K562 (cell line): ENCODE data around the gene MAPK1IP1L. TPM values are rescaled to one million over a fixed set of nuclear protein-coding genes. Genes with fewer than 3 reads are reported as not detected.
A peak's percentile ranks its signal among the peaks of the same experiment; 100 is the strongest.

ENCODE experiments used
- KLF16 ChIP-seq: IDR thresholded peaks from 2 replicates; pipeline ENCODE4 v1.6.1; 2016; ENCODE audit warnings: antibody characterized with exemption
- NEUROD1 ChIP-seq: fragments of 150-350 bp; IDR thresholded peaks from 2 replicates; pipeline ENCODE4 v1.6.1; 2014; ENCODE audit warnings: borderline replicate concordance, low read length, low read depth; ENCODE audit not compliant: partially characterized antibody
- SUPT5H ChIP-seq: fragments of 450-650 bp; IDR thresholded peaks from 2 replicates; pipeline ENCODE4 v1.6.1; 2016
- TGIF2 ChIP-seq: sonication (generic); formaldehyde crosslinking; IDR thresholded peaks from 2 replicates; pipeline ENCODE4 v1.8.1; 2022; ENCODE audit warnings: mild to moderate bottlenecking, missing genetic modification reagents, moderate library complexity
- ZFX ChIP-seq: sonication (generic); formaldehyde crosslinking; IDR thresholded peaks from 2 replicates; pipeline ENCODE4 v1.8.0; 2022; ENCODE audit warnings: mild to moderate bottlenecking, missing genetic modification reagents, moderate library complexity
- ZNF586 ChIP-seq: fragments of 450-650 bp; formaldehyde crosslinking; conservative IDR thresholded peaks from 2 replicates; pipeline ENCODE4 v1.4.0; 2020; ENCODE audit warnings: mild to moderate bottlenecking, moderate library complexity
- polyA plus RNA-seq, 8 experiments: library from polyadenylated mRNA; depleted of rRNA in 4 of 8; stranded (reverse) in 5 of 8; unstranded in 3 of 8; fragments of >200 nt; fragmentation: Nextera tagmentation in 2 of 8; fragmentation: Illumina TruSeq in 1 of 8; extraction: Ambion mirVana in 2 of 8; extraction: Trizol in 1 of 8; gene quantifications; 2 replicates each; pipeline versions ENCODE4 v1.2.1 to v1.2.3, GENCODE V29; 2011 to 2014; ENCODE audit warnings: inconsistent platforms in 1 of 8, missing spikeins in 1 of 8
- total RNA-seq, 7 experiments: library from RNA; depleted of rRNA in 6 of 7; stranded (reverse); fragments of >200 nt in 6 of 7; fragmentation: Illumina TruSeq in 2 of 7; extraction: Trizol in 2 of 7; gene quantifications; 2 replicates each; pipeline versions ENCODE4 v1.2.1 to v1.2.3, GENCODE V29; 2011 to 2021; ENCODE audit warnings: low replicate concordance in 1 of 7
- TF ChIP-seq, protein P1 (sequence below), 2 experiments: fragments of 450-650 bp; formaldehyde crosslinking in 1 of 2; IDR thresholded peaks; 2 replicates each; pipeline versions ENCODE4 v1.4.0 to v1.6.1; 2014 to 2020; ENCODE audit warnings: mild to moderate bottlenecking in 2 of 2, borderline replicate concordance in 1 of 2, low read depth in 1 of 2
- TF ChIP-seq, protein P2 (sequence below), 2 experiments: fragments of 450-650 bp; conservative IDR thresholded peaks; 2 replicates each; pipeline ENCODE4 v1.6.1; 2017; ENCODE audit warnings: mild to moderate bottlenecking in 2 of 2, moderate library complexity in 2 of 2
- TF ChIP-seq, protein P3 (sequence below): fragments of 450-650 bp; IDR thresholded peaks from 2 replicates; pipeline ENCODE4 v1.6.1; 2014; ENCODE audit warnings: low read depth, mild to moderate bottlenecking, moderate library complexity, borderline replicate concordance
- TF ChIP-seq, protein P4 (sequence below): fragments of 250-450 bp; sonication (Bioruptor Pico); IDR thresholded peaks from 2 replicates; pipeline ENCODE4 v1.5.0; 2020; ENCODE audit warnings: mild to moderate bottlenecking
- TF ChIP-seq, protein P5 (sequence below): fragments of 250-450 bp; sonication (Bioruptor Pico); IDR thresholded peaks from 2 replicates; pipeline ENCODE4 v1.4.0; 2020; ENCODE audit warnings: borderline replicate concordance

Gene MAPK1IP1L
- total and polyA plus RNA-seq, 9 of the 15 experiments (the other 6 are each of a cell fraction or from before 2014, with no cell fraction given): 32.7 to 99.4 (median 49.8) TPM

DNA sequence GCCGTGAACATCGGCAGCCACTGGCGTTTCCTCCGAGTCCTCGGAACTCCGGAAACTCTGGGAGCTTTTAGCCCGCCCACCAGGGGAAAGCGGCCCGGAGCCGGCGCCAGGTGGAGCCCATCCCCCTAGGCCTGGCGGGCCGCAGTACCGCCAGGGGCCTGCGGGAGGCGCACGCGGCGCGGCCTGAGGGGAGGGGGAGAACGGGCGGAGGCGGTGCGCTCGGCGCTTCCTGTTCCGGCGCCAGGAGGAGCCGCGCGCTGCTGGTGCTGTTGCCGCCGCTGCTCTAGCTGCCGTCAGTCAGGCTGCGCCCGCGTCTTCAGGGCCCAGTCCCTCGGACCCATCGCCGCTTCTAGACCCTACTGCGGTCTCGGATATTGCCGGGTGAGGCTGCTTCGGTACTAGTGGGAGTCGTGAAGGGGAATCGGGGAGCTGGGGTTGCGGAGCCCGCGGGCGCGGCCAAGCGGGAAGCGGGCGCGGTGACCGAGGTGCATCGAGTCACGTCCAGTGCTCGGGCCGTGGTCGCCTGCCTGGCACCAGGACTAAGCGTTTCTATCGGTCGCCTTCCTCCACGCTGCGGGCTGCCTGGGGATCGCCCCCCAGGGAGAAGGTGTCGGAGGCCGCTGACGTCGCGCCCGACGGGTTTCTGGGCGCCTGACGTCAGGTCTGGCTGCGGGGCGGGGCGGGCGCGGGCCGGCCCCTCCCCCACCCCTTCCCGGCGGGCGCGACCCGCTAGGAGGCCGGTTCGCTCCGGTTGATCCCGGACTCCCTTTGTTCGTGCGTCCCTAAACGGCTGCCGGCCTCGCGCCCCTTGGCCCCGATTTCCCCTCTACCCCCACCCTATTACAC is at the start of gene MAPK1IP1L (continued):
- TF ChIP-seq, protein P1, sequence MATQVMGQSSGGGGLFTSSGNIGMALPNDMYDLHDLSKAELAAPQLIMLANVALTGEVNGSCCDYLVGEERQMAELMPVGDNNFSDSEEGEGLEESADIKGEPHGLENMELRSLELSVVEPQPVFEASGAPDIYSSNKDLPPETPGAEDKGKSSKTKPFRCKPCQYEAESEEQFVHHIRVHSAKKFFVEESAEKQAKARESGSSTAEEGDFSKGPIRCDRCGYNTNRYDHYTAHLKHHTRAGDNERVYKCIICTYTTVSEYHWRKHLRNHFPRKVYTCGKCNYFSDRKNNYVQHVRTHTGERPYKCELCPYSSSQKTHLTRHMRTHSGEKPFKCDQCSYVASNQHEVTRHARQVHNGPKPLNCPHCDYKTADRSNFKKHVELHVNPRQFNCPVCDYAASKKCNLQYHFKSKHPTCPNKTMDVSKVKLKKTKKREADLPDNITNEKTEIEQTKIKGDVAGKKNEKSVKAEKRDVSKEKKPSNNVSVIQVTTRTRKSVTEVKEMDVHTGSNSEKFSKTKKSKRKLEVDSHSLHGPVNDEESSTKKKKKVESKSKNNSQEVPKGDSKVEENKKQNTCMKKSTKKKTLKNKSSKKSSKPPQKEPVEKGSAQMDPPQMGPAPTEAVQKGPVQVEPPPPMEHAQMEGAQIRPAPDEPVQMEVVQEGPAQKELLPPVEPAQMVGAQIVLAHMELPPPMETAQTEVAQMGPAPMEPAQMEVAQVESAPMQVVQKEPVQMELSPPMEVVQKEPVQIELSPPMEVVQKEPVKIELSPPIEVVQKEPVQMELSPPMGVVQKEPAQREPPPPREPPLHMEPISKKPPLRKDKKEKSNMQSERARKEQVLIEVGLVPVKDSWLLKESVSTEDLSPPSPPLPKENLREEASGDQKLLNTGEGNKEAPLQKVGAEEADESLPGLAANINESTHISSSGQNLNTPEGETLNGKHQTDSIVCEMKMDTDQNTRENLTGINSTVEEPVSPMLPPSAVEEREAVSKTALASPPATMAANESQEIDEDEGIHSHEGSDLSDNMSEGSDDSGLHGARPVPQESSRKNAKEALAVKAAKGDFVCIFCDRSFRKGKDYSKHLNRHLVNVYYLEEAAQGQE (IDR thresholded peaks at IDR 0.05; ENCODE audit: borderline replicate concordance): peak; percentile 98
- TF ChIP-seq, protein P1 (CRISPR knock-in tag; IDR thresholded peaks at IDR 0.05; ENCODE audit: low read depth): no peak
- TF ChIP-seq SUPT5H: peak; percentile 97
- TF ChIP-seq ZNF586 (CRISPR knock-in tag): no peak
- TF ChIP-seq, protein P2, sequence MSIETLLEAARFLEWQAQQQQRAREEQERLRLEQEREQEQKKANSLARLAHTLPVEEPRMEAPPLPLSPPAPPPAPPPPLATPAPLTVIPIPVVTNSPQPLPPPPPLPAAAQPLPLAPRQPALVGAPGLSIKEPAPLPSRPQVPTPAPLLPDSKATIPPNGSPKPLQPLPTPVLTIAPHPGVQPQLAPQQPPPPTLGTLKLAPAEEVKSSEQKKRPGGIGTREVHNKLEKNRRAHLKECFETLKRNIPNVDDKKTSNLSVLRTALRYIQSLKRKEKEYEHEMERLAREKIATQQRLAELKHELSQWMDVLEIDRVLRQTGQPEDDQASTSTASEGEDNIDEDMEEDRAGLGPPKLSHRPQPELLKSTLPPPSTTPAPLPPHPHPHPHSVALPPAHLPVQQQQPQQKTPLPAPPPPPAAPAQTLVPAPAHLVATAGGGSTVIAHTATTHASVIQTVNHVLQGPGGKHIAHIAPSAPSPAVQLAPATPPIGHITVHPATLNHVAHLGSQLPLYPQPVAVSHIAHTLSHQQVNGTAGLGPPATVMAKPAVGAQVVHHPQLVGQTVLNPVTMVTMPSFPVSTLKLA (conservative IDR thresholded peaks at IDR 0.05): peak; percentile 52 to 81; a peak in 3 of 4 replicates
- TF ChIP-seq, protein P3, sequence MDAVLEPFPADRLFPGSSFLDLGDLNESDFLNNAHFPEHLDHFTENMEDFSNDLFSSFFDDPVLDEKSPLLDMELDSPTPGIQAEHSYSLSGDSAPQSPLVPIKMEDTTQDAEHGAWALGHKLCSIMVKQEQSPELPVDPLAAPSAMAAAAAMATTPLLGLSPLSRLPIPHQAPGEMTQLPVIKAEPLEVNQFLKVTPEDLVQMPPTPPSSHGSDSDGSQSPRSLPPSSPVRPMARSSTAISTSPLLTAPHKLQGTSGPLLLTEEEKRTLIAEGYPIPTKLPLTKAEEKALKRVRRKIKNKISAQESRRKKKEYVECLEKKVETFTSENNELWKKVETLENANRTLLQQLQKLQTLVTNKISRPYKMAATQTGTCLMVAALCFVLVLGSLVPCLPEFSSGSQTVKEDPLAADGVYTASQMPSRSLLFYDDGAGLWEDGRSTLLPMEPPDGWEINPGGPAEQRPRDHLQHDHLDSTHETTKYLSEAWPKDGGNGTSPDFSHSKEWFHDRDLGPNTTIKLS: peak; percentile 71; the same call in 1 of the 2 replicates
- TF ChIP-seq ZFX: peak; percentile 95
- TF ChIP-seq, protein P4, sequence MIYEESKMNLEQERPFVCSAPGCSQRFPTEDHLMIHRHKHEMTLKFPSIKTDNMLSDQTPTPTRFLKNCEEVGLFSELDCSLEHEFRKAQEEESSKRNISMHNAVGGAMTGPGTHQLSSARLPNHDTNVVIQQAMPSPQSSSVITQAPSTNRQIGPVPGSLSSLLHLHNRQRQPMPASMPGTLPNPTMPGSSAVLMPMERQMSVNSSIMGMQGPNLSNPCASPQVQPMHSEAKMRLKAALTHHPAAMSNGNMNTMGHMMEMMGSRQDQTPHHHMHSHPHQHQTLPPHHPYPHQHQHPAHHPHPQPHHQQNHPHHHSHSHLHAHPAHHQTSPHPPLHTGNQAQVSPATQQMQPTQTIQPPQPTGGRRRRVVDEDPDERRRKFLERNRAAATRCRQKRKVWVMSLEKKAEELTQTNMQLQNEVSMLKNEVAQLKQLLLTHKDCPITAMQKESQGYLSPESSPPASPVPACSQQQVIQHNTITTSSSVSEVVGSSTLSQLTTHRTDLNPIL (CRISPR knock-in tag): no peak
- TF ChIP-seq KLF16: peak; percentile 91
- TF ChIP-seq, protein P5, sequence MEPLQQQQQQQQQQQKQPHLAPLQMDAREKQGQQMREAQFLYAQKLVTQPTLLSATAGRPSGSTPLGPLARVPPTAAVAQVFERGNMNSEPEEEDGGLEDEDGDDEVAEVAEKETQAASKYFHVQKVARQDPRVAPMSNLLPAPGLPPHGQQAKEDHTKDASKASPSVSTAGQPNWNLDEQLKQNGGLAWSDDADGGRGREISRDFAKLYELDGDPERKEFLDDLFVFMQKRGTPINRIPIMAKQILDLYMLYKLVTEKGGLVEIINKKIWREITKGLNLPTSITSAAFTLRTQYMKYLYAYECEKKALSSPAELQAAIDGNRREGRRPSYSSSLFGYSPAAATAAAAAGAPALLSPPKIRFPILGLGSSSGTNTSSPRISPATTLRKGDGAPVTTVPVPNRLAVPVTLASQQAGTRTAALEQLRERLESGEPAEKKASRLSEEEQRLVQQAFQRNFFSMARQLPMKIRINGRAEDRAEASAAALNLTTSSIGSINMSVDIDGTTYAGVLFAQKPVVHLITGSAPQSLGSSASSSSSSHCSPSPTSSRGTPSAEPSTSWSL: 0 out of 2 replicates have a peak, but pooled peaks have one; percentile 13
- no peak for TF ChIP-seq TGIF2 (CRISPR knock-in tag)
- peak; percentile 56 for TF ChIP-seq NEUROD1
